CD4-positive, alpha-beta T cell (primary cell): ENCODE results near the gene MFN2. TPM values are rescaled to one million over a fixed set of nuclear protein-coding genes. Genes with fewer than 3 reads are reported as not detected.
"Not testable (repeated sequence)": the region's sequence is repeated elsewhere in the genome, so short reads cannot be mapped to it uniquely, and the experiment has no call there.

Experiments used
- ATAC-seq: fragments of 200-7000 bp; cut with Tn5 transposase; one replicate; pipeline ENCODE4 v1.10.0; 2022; ENCODE audit warnings: mild to moderate bottlenecking; ENCODE audit not compliant: poor library complexity
- CTCF ChIA-PET: fragments of 350-600 bp; sonication (Branson Sonifier 250); formaldehyde crosslinking; loops from one replicate; lab custom pipeline; 2021; ENCODE audit warnings: antibody characterized with exemption, inconsistent platforms; lab: Charles Lee
- POLR2A ChIA-PET: fragments of 350-600 bp; sonication (Branson Sonifier 250); formaldehyde crosslinking; loops from one replicate; lab custom pipeline; 2021; ENCODE audit warnings: antibody characterized with exemption, inconsistent platforms; lab: Charles Lee
- DNase-seq, 14 experiments: peaks; one replicate each; pipeline ENCODE4 v3.0.0-alpha.2; 2013 to 2020; ENCODE audit warnings: mixed read lengths in 2 of 14
- H3K27ac ChIP-seq, 2 donors: one replicate each; pipeline versions ENCODE4 v1.5.1 to v1.7.0; 2013; ENCODE audit warnings: low read length in 2 of 2, low read depth in 1 of 2, mild to moderate bottlenecking in 1 of 2
- H3K27me3 ChIP-seq, 2 experiments: 1 replicate in 1 of 2; 2 replicates in 1 of 2; pipeline versions ENCODE4 v1.6.1 to v1.7.0; 2013; ENCODE audit warnings: low read length in 2 of 2, control low read depth in 1 of 2, mild to moderate bottlenecking in 1 of 2, moderate library complexity in 1 of 2; ENCODE audit not compliant: insufficient read depth in 2 of 2, control insufficient read depth in 1 of 2
- H3K36me3 ChIP-seq: one replicate; pipeline ENCODE4 v1.6.1; 2013; ENCODE audit warnings: low read length, control low read depth; ENCODE audit not compliant: insufficient read depth
- H3K4me1 ChIP-seq: one replicate; pipeline ENCODE4 v1.6.1; 2013; ENCODE audit warnings: low read length, control low read depth; ENCODE audit not compliant: insufficient read depth
- H3K4me3 ChIP-seq: one replicate; pipeline ENCODE4 v1.5.1; 2013; ENCODE audit warnings: mild to moderate bottlenecking, low read length, moderate library complexity
- H3K9me3 ChIP-seq, 2 experiments: 1 replicate in 1 of 2; 2 replicates in 1 of 2; pipeline versions ENCODE4 v1.6.1 to v1.7.0; 2013; ENCODE audit warnings: low read length in 2 of 2, mild to moderate bottlenecking in 2 of 2, control low read depth in 1 of 2, moderate library complexity in 1 of 2; ENCODE audit not compliant: control insufficient read depth in 1 of 2, insufficient read depth in 1 of 2
- H3K27ac Mint-ChIP-seq: one replicate; pipeline ENCODE4 v1.8.0; 2020; ENCODE audit warnings: mixed read lengths
- H3K27me3 Mint-ChIP-seq: one replicate; pipeline ENCODE4 v1.8.0; 2021; ENCODE audit warnings: mixed read lengths
- H3K36me3 Mint-ChIP-seq: one replicate; pipeline ENCODE4 v1.8.0; 2021; ENCODE audit warnings: low read depth, mixed read lengths
- H3K4me1 Mint-ChIP-seq: one replicate; pipeline ENCODE4 v1.8.0; 2021; ENCODE audit warnings: low read depth, mixed read lengths
- H3K4me3 Mint-ChIP-seq: one replicate; pipeline ENCODE4 v1.8.0; 2020; ENCODE audit warnings: mild to moderate bottlenecking, mixed read lengths
- H3K9me3 Mint-ChIP-seq: one replicate; pipeline ENCODE4 v1.8.0; 2020; ENCODE audit warnings: mixed read lengths
- intact Hi-C, 2 experiments: fragments of 100-400 bp; cut with DNase I in 1 of 2; cut with micrococcal nuclease in 1 of 2; formaldehyde crosslinking; loops; one replicate each; pipeline versions ENCODE4 v1.15.1 to v1.9.0; 2023 to 2025; cut with DNase I, micrococcal nuclease
- total RNA-seq, 174 experiments: library from RNA in 2 of 174; stranded (reverse) in 2 of 174; gene quantifications; one replicate each; pipeline ENCODE4 v1.2.3 and lab custom pipeline; 2021 to 2026
- TF ChIP-seq, protein P1 (sequence below): fragments of 200-600 bp; IDR thresholded peaks from one replicate; pipeline ENCODE4 v1.8.0; 2022; ENCODE audit warnings: antibody characterized with exemption, mild to moderate bottlenecking

MFN2 gene
- total RNA-seq, 2 experiments from 2014 or later, result 33.0 to 38.1 TPM

DNA sequence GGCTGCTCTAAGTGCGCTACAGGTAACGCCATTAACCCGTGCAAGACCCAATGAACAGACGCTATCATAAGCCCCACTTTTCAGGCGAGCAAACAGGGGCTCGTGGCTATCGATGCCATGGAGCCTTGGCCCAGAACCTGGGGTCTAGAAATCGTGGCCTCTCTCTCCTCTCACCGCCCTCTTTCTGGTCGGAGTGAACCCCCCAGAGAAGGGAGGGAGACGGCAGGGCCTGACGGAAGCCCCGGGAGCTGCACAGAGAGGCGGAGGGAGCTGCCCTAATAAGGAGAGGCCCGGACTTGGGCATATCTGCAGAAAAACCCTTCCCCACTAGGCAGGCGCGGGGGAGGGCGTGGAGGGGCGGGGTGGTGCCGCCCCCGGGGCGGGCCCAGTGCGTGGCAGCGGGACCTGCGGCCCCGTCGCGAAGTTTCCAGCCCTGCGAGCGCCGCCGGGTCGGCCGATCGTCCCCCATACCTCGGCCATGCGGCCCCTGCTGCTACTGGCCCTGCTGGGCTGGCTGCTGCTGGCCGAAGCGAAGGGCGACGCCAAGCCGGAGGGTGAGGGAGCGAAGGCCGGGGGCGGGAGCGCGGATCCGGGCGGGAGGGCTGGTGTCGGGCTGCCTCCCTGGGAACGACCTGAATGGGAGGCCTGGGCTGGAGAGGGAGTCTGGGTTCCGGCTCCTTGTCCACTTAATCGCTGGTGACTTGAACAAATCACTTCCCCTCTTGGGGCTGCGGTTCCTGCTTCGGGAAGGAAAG lies 45.8 kb upstream of the MFN2 start, which contains the start of gene PLOD1:
PLOD1 (plus strand) TSS at position 416 of the 755 bp plus-strand sequence; CDS start at position 479, 63 bp downstream.
- Histone ChIP-seq H3K27me3 (no peaks in the 10 kb centered on the region), H3K36me3 (no peaks in the 10 kb centered on the region), H3K9me3 (no peaks in the 10 kb centered on the region), H3K4me1 (peaks cover 16% of the 10 kb centered on the region), H3K4me3 (peak within 1 kb of the TSS; percentile 64), H3K27ac (no peak within 1 kb of the TSS)
- no peak within 1 kb of the TSS for H3K27ac Mint-ChIP-seq
- no peaks in the 10 kb centered on the region for H3K4me1 Mint-ChIP-seq
- ATAC-seq (peak; percentile 100), DNase-seq (peak; percentile 72 to 94 (median 87))
- no peaks in the 10 kb centered on the region for H3K36me3 Mint-ChIP-seq
- TF ChIP-seq, protein P1, sequence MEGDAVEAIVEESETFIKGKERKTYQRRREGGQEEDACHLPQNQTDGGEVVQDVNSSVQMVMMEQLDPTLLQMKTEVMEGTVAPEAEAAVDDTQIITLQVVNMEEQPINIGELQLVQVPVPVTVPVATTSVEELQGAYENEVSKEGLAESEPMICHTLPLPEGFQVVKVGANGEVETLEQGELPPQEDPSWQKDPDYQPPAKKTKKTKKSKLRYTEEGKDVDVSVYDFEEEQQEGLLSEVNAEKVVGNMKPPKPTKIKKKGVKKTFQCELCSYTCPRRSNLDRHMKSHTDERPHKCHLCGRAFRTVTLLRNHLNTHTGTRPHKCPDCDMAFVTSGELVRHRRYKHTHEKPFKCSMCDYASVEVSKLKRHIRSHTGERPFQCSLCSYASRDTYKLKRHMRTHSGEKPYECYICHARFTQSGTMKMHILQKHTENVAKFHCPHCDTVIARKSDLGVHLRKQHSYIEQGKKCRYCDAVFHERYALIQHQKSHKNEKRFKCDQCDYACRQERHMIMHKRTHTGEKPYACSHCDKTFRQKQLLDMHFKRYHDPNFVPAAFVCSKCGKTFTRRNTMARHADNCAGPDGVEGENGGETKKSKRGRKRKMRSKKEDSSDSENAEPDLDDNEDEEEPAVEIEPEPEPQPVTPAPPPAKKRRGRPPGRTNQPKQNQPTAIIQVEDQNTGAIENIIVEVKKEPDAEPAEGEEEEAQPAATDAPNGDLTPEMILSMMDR, result no peak
- POLR2A ChIA-PET, result interaction anchor here (1.0 to 3.0 kb wide), 3 partner anchors 8 to 46 kb away, joined by 3 to 35 read pairs (median 3); partner anchors contain the start of genes KIAA2013 and MFN2
- intact Hi-C loops, result loop anchor here in 1 of 2 experiments (2.0 kb wide), 1 partner anchor 46 kb away; the partner anchor contains the start of gene MFN2
- peak within 1 kb of the TSS; percentile 85 for H3K4me3 Mint-ChIP-seq
- H3K9me3 Mint-ChIP-seq, result no peaks in the 10 kb centered on the region
- CTCF ChIA-PET, result no interaction called here
- no peaks in the 10 kb centered on the region for H3K27me3 Mint-ChIP-seq

DNA sequence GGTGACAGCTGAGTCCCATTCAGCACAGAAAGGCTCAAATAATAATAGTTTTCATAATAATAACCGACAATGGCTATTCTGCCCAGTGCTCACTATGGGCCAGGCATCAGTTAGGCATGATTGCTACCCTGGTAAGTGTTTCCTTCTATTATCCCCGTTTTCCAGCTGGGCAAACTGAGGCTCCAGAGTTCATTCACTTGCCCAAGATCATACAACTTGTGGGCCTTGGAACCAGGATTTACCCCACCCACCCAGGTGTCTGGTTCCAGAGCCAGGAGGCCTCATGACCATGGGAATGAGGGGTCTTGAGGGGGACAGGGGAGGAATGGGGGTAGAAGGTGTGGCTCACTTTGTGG lies 45.2 kb upstream of the MFN2 start:
- no peaks in the 10 kb centered on the region for H3K36me3 Mint-ChIP-seq
- H3K27ac Mint-ChIP-seq, result no peak overlapping the region
- POLR2A ChIA-PET, result interaction anchor here (0.8 to 3.0 kb wide), 2 partner anchors 9 to 26 kb away, joined by 3 to 35 read pairs; partner anchors contain the start of gene KIAA2013
- no peaks in the 10 kb centered on the region for H3K4me1 Mint-ChIP-seq
- Histone ChIP-seq H3K36me3 (no peaks in the 10 kb centered on the region), H3K4me1 (peaks cover 16% of the 10 kb centered on the region), H3K27me3 (no peaks in the 10 kb centered on the region), H3K9me3 (no peaks in the 10 kb centered on the region), H3K4me3 (peak overlapping the region; percentile 64), H3K27ac (no peak overlapping the region)
- H3K4me3 Mint-ChIP-seq, result peak overlapping the region; percentile 85
- ATAC-seq (no peak), DNase-seq (no peak)
- CTCF ChIA-PET, result no interaction called here
- no peaks in the 10 kb centered on the region for H3K9me3 Mint-ChIP-seq
- H3K27me3 Mint-ChIP-seq, result no peaks in the 10 kb centered on the region
- intact Hi-C loops, result loop anchor here in 1 of 2 experiments (2.0 kb wide), 1 partner anchor 46 kb away; the partner anchor contains the start of gene MFN2
- TF ChIP-seq, protein P1, result no peak

DNA sequence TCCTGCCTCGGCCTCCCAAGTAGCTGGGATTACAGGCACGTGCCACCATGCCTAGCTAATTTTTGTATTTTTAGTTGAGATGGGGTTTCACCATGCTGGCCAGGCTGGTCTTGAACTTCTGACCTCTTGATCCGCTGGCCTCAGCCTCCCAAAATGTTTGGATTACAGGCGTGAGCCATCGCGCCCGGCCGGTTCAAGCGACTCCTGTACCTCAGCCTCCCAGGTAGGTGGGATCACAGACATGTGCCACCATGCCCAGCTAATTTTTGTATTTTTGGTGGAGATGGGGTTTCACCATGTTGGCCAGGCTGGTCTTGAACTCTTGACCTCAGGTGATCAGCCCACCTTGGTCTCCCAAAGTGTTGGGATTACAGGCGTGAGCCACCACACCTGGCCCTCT lies 44.5 kb upstream of the MFN2 start:
- POLR2A ChIA-PET, result interaction anchor here (0.8 to 3.0 kb wide), 2 partner anchors 10 to 27 kb away, joined by 3 to 35 read pairs; partner anchors contain the start of gene KIAA2013
- intact Hi-C loops, result loop anchor here in 1 of 2 experiments (2.0 kb wide), 1 partner anchor 45 kb away; the partner anchor contains the start of gene MFN2
- H3K4me3 Mint-ChIP-seq, H3K9me3 Mint-ChIP-seq, DNase-seq, H3K36me3 ChIP-seq, CTCF ChIA-PET, H3K27ac ChIP-seq, H3K27me3 Mint-ChIP-seq, H3K4me1 Mint-ChIP-seq, H3K27me3 ChIP-seq, ATAC-seq, H3K9me3 ChIP-seq, H3K4me3 ChIP-seq, H3K36me3 Mint-ChIP-seq, H3K27ac Mint-ChIP-seq: not testable (repeated sequence)
- H3K4me1 ChIP-seq, result peaks cover 16% of the 10 kb centered on the region
